GM20000 (cell line): ENCODE results near the gene DCTN4.

Source experiments
- DNase-seq: peaks from one replicate; pipeline ENCODE4 v3.0.0; 2012; ENCODE audit warnings: low spot score
- TF ChIP-seq, protein P1 (sequence below): IDR thresholded peaks from 2 replicates; pipeline ENCODE4 v1.5.1; 2012; ENCODE audit warnings: mild to moderate bottlenecking, control low read depth; ENCODE audit errors: extremely low read depth, missing control alignments

Gene DCTN4

DNA sequence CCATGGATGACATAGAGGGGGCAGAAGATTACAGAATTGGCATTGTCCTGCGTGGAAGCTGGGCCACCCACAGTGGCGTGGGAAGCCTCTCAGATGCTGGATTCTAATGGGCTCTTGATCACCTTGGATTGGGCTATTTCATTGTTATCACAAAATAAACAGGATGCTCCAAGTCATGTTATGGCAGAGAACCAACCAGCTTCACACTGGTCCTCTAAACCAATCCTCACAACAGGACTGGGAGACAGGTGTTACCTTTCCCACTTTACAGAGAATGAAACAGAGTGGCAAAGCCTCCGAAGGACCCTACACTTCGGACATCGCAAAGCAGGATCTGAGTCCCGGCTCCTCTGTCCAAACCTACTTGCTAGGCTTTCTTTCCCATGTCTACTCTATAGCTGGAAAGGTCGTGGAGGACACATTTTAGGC, 19.3 kb upstream of the DCTN4 start:
- no peak for DNase-seq
- TF ChIP-seq, protein P1, sequence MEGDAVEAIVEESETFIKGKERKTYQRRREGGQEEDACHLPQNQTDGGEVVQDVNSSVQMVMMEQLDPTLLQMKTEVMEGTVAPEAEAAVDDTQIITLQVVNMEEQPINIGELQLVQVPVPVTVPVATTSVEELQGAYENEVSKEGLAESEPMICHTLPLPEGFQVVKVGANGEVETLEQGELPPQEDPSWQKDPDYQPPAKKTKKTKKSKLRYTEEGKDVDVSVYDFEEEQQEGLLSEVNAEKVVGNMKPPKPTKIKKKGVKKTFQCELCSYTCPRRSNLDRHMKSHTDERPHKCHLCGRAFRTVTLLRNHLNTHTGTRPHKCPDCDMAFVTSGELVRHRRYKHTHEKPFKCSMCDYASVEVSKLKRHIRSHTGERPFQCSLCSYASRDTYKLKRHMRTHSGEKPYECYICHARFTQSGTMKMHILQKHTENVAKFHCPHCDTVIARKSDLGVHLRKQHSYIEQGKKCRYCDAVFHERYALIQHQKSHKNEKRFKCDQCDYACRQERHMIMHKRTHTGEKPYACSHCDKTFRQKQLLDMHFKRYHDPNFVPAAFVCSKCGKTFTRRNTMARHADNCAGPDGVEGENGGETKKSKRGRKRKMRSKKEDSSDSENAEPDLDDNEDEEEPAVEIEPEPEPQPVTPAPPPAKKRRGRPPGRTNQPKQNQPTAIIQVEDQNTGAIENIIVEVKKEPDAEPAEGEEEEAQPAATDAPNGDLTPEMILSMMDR: no peak

DNA sequence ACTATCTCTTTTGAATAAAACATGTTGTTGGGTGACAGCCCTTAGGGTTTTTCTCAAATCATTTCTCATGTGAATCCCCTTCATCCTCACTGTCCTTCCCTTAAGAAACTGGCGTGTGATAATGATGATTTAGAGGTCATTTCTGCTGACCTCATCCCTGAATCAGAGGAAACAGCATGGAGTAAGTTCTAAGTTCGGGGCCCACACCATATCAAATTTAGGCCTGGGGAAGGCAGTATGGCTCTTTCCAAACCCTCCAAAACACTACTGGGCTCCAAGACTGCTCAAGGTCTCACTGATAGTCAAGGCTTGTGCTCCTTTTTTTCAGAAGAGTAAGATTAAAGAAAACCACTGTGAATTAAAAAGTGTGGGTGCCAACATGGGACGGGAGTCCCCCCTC, 18.9 kb upstream of the DCTN4 start:
- DNase-seq: no peak
- TF ChIP-seq, protein P1: no peak

DNA sequence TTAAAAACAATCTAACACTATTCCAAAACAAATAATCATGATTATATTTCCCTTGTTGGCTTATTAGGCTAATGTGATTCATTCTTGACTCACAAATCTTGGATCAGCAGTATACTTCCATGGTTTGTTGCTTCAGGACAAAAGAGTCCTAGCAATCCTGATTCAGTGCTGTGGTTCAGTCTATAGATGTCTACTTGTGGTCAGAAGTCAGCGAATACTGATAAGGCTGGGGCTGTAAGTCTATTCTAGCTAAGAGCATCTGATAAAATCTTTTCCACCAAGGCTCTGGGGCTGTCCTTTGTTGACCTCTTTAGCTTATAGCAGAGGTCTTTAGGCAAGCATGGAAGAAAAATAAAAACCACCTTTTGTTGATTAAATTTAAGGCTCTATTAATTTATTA, 15.3 kb upstream of the DCTN4 start:
- DNase-seq: no peak
- TF ChIP-seq, protein P1: no peak

DNA sequence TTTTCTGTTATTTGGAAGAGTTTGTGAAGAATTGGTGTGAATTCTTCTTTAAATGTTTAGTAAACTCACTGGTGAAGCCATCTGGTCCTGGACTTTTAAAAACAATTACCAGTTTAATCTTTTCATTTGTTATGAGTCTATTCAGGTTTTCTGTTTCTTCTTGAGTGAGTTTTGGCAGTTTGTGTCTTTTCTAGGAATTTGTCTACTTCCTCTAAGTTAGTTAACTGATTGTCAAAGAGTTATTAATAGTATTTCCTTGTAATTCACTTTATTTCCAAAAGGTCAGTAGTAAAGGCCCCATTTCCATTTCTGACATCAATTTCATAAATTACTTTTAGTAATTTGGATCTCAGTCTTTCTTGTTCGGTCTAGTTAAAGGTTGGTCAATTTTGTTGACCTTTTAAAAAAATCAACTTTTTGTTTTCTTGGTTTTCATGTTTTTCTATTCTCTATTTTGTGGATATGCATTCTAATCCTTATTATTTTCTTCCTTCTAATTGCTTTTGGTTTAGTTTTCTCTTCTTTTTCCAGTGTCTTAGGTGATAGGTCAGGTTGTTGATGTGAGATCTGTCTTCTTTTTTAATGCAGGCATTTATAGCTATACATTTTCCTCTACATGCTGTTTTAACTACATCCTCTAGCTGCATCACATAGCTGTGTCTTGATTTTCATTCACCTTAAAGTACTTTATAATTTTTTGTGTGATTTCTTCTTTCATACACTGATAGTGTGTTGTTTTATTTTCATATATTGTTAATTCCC, 12.4 kb upstream of the DCTN4 start:
- no peak for DNase-seq
- TF ChIP-seq, protein P1: no peak

DNA sequence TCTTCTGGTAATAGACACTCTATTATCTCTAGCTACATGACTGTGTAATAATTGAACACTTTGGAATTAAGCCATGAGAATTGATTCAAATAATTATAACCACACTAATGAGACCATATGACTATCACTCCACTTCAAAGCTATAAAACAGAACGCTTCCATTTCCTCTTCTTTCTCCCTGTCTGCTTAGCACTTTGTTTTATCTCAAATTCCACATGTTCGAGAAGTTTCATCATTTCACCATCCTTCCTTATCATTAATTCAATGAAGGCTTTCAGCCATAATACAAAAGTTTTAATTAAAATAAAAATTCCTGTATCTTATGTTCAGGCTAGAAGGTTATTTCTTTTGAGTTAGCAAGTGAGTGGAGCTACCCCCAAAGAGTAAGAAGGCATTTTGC, 7.4 kb upstream of the DCTN4 start:
- TF ChIP-seq, protein P1: no peak
- no peak for DNase-seq

DNA sequence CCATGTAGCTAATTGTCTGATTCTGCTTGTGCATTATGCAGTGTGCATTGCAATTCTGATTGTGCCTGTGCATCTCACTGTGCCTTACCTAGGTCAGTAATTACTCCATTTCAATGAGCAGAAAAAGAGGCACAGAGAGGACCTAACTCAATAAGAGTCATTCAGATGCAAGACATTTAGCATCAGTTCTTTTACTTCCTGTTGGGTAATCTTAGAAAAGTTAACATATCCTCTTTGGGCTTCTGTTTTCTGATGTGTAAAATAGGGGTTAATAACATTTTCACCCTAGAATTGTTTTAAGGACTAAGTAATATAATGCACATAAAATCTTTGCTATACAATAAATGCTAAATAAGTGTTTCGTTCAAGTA, 7.0 kb upstream of the DCTN4 start:
- TF ChIP-seq, protein P1: no peak

DNA sequence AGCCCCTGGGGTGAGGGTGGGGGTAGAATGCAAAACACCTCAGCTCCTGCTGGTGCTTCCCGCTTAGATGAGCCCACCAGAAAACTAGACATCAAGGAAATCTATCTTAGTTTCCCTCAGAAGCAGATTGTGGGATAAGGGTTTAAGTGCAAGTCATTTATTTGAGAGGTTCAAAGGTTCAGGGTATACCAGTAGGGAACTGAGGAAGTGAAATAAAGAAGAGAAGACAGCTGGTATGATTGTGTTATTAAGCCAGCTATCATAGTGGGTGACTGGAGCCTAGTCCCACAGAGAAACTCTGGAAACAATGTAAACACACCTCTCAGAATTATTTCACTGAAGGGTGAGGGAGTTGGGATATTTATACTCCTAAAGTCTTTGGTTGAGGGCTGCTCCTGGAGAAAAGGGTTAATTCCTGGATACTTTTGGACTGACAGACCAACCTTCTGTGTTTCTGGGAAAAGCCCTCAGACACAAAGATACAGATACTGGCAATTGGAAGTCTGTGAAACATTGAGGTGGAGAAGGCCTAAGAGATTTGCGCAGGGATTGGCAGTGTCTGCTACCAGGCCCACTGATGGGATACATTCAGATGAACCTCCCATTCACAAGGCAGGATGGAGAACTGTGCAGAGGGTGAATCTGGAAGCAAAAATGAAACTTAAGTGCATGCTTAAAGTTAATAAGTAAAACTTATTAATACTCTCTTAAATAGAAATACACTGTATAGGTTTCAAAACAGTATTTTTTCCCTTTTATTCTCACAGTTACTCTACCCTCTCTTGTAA, 6.4 kb upstream of the DCTN4 start:
- DNase-seq: no peak
- TF ChIP-seq, protein P1: no peak

More for the DNA sequence above, 7.0 kb upstream of the DCTN4 start:
- no peak for DNase-seq
